NCI-H128 (cell line): ENCODE measurements around the gene TLR10.

ENCODE experiments used
- DNase-seq: peaks from one replicate; lab custom pipeline; 2025; ENCODE audit not compliant: unreplicated experiment; lab: John Stamatoyannopoulos, UW

The TLR10 gene

GRCh38 chr4:38733663-38734062 lies 49.1 kb downstream of the TLR10 start:
- DNase-seq, result no peak

- DNase-seq, result no peak
Observed at GRCh38 chr4:38730830-38731646, 51.8 kb downstream of the TLR10 start.

- no peak for DNase-seq
Observed at GRCh38 chr4:38730493-38730829, 52.3 kb downstream of the TLR10 start.

GRCh38 chr4:38728631-38729141 lies 54.1 kb downstream of the TLR10 start:
- no peak for DNase-seq

GRCh38 chr4:38724475-38724808 lies 58.3 kb downstream of the TLR10 start:
- no peak for DNase-seq

- no peak for DNase-seq
Observed at GRCh38 chr4:38723726-38724474, 58.9 kb downstream of the TLR10 start.

- no peak for DNase-seq
Observed at GRCh38 chr4:38723114-38723513, 59.7 kb downstream of the TLR10 start.
